HepG2 (cell line): Measurements from ENCODE around the gene SNX13. TPM values are rescaled to one million over a fixed set of nuclear protein-coding genes. Genes with fewer than 3 reads are reported as not detected.

Experiments used
- ATF1 ChIP-seq: IDR thresholded peaks from 2 replicates; pipeline ENCODE4 v1.6.1; 2016; ENCODE audit warnings: mild to moderate bottlenecking, control low read depth
- ATF2 ChIP-seq: sonication (generic); formaldehyde crosslinking; IDR thresholded peaks from 2 replicates; pipeline ENCODE4 v1.4.0; 2020; ENCODE audit warnings: missing genetic modification reagents
- CSRNP2 ChIP-seq: sonication (generic); formaldehyde crosslinking; conservative IDR thresholded peaks from 2 replicates; pipeline ENCODE4 v1.8.0; 2022; ENCODE audit warnings: low read depth, missing genetic modification reagents
- GZF1 ChIP-seq: sonication (generic); formaldehyde crosslinking; IDR thresholded peaks from 2 replicates; pipeline ENCODE4 v1.5.1; 2020; ENCODE audit warnings: mild to moderate bottlenecking, missing genetic modification reagents
- HOXA9 ChIP-seq: sonication (generic); formaldehyde crosslinking; IDR thresholded peaks from 2 replicates; pipeline ENCODE4 v1.8.1; 2022; ENCODE audit warnings: missing genetic modification reagents, mild to moderate bottlenecking, moderate library complexity, borderline replicate concordance
- MZF1 ChIP-seq: sonication (generic); formaldehyde crosslinking; IDR thresholded peaks from 2 replicates; pipeline ENCODE4 v1.8.1; 2023; ENCODE audit warnings: mild to moderate bottlenecking, missing genetic modification reagents, borderline replicate concordance
- NR3C1 ChIP-seq: sonication (generic); formaldehyde crosslinking; IDR thresholded peaks from 2 replicates; pipeline ENCODE4 v1.4.0; 2020; ENCODE audit warnings: missing genetic modification reagents
- ONECUT2 ChIP-seq: sonication (generic); formaldehyde crosslinking; IDR thresholded peaks from 2 replicates; pipeline ENCODE4 v1.4.0; 2020; ENCODE audit warnings: missing genetic modification reagents
- PCBP1 ChIP-seq: fragments of 200-400 bp; formaldehyde crosslinking; IDR thresholded peaks from 2 replicates; pipeline ENCODE4 v1.6.1; 2017; ENCODE audit warnings: mild to moderate bottlenecking, low read depth, low read length, borderline replicate concordance
- PCBP2 ChIP-seq: fragments of 200-400 bp; formaldehyde crosslinking; optimal IDR thresholded peaks from 2 replicates; pipeline ENCODE3; 2018; ENCODE audit warnings: low read length, low read depth; ENCODE audit not compliant: poor library complexity, severe bottlenecking
- PHF20 ChIP-seq: sonication (generic); formaldehyde crosslinking; IDR thresholded peaks from 2 replicates; pipeline ENCODE4 v1.5.0; 2020; ENCODE audit warnings: mild to moderate bottlenecking, missing genetic modification reagents
- PRPF4 ChIP-seq: fragments of 200-400 bp; formaldehyde crosslinking; IDR thresholded peaks from 2 replicates; pipeline ENCODE4 v1.6.1; 2016; ENCODE audit warnings: low read length, low read depth; ENCODE audit not compliant: poor library complexity, severe bottlenecking
- SOX6 ChIP-seq, 2 experiments: fragments of 450-650 bp in 1 of 2; sonication (generic) in 1 of 2; formaldehyde crosslinking in 1 of 2; IDR thresholded peaks; 2 replicates each; pipeline versions ENCODE4 v1.4.0 to v1.6.1; 2017 to 2020; ENCODE audit warnings: antibody characterized with exemption in 1 of 2, mild to moderate bottlenecking in 1 of 2, missing genetic modification reagents in 1 of 2
- STAT6 ChIP-seq: sonication (generic); formaldehyde crosslinking; IDR thresholded peaks from 2 replicates; pipeline ENCODE4 v1.4.0; 2020; ENCODE audit warnings: missing genetic modification reagents, mild to moderate bottlenecking, borderline replicate concordance
- U2AF2 ChIP-seq: fragments of 200-400 bp; formaldehyde crosslinking; IDR thresholded peaks from 2 replicates; pipeline ENCODE4 v1.6.1; 2017; ENCODE audit warnings: low read depth, mild to moderate bottlenecking, low read length
- ZEB1 ChIP-seq: IDR thresholded peaks from 2 replicates; pipeline ENCODE4 v1.6.1; 2012; ENCODE audit warnings: mild to moderate bottlenecking, low read depth, inconsistent platforms; ENCODE audit not compliant: insufficient replicate concordance
- ZFAT ChIP-seq: sonication (generic); formaldehyde crosslinking; conservative IDR thresholded peaks from 2 replicates; pipeline ENCODE4 v1.8.1; 2023; ENCODE audit warnings: missing genetic modification reagents, inconsistent platforms
- ZNF230 ChIP-seq: sonication (generic); formaldehyde crosslinking; IDR thresholded peaks from 2 replicates; pipeline ENCODE4 v1.4.0; 2020; ENCODE audit warnings: mild to moderate bottlenecking, missing genetic modification reagents
- ZNF44 ChIP-seq: sonication (generic); formaldehyde crosslinking; IDR thresholded peaks from 2 replicates; pipeline ENCODE4 v1.5.1; 2020; ENCODE audit warnings: mild to moderate bottlenecking, missing genetic modification reagents
- ZNF460 ChIP-seq: sonication (generic); formaldehyde crosslinking; IDR thresholded peaks from 2 replicates; pipeline ENCODE4 v1.5.1; 2020; ENCODE audit warnings: missing genetic modification reagents, mild to moderate bottlenecking, borderline replicate concordance
- polyA plus RNA-seq, 8 experiments: library from polyadenylated mRNA; depleted of rRNA in 3 of 8; stranded (reverse) in 7 of 8; unstranded in 1 of 8; fragments of >200 nt; fragmentation: Illumina TruSeq in 4 of 8; extraction: Trizol in 4 of 8; gene quantifications; 2 replicates each; pipeline versions ENCODE4 v1.2.1 to v1.2.3, GENCODE V29; 2011 to 2016; ENCODE audit warnings: low read depth in 4 of 8, missing spikeins in 1 of 8, mixed read lengths in 1 of 8; ENCODE audit not compliant: insufficient read depth in 1 of 8
- total RNA-seq, 5 experiments: library from RNA; depleted of rRNA; stranded (reverse); fragments of >200 nt; fragmentation: Illumina TruSeq; extraction: Trizol; gene quantifications; 2 replicates each; pipeline ENCODE4 v1.2.3, GENCODE V29; 2016; ENCODE audit warnings: low read depth in 1 of 5
- TF ChIP-seq, protein P1 (sequence below): sonication (generic); formaldehyde crosslinking; conservative IDR thresholded peaks from 2 replicates; pipeline ENCODE4 v1.4.0; 2020; ENCODE audit warnings: missing genetic modification reagents
- TF ChIP-seq, protein P2 (sequence below): sonication (generic); formaldehyde crosslinking; IDR thresholded peaks from 2 replicates; pipeline ENCODE4 v1.5.0; 2020; ENCODE audit warnings: mild to moderate bottlenecking, low read depth, missing genetic modification reagents, borderline replicate concordance

Gene SNX13
- total and polyA plus RNA-seq, 2 of the 13 experiments (the other 11 are each of a cell fraction or from before 2014, with no cell fraction given), result 14.3 to 32.3 TPM

DNA sequence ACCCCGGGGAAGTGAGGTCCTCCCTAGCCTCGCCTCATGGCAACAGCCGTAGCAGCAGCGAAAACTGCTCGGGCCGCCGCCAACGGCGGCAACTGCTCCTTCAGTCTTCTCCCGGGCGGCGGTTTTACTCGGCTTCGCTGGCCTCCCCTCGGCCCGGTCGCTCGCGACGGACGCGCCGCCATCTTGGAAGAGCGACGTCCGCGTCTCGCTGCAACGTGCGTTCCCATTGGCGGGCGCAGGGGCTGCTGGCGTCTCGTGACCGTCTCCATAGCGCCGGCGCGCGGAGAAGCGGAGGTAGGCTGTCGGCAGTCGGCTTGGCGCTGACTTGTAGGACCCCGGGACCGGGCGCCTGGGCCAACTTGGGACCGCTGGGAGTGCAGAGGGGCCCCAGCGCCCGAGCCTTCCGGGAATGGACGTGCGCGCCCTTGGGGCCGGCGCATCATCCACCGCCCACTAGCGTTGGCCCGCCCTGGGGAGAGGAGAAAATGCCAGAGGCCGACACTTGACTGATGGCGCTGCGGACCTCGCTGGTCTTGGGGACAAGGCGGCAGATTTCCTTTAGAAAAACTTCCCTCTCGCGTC is at the start of gene SNX13 (continued):
- TF ChIP-seq, protein P1, sequence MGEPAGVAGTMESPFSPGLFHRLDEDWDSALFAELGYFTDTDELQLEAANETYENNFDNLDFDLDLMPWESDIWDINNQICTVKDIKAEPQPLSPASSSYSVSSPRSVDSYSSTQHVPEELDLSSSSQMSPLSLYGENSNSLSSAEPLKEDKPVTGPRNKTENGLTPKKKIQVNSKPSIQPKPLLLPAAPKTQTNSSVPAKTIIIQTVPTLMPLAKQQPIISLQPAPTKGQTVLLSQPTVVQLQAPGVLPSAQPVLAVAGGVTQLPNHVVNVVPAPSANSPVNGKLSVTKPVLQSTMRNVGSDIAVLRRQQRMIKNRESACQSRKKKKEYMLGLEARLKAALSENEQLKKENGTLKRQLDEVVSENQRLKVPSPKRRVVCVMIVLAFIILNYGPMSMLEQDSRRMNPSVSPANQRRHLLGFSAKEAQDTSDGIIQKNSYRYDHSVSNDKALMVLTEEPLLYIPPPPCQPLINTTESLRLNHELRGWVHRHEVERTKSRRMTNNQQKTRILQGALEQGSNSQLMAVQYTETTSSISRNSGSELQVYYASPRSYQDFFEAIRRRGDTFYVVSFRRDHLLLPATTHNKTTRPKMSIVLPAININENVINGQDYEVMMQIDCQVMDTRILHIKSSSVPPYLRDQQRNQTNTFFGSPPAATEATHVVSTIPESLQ (CRISPR knock-in tag), result no peak
- TF ChIP-seq PRPF4 (no peak), PHF20 (CRISPR knock-in tag) (peak; percentile 66; the same call in 1 of the 2 replicates), CSRNP2 (CRISPR knock-in tag) (no peak), NR3C1 (CRISPR knock-in tag) (no peak), MZF1 (CRISPR knock-in tag) (no peak), ZNF460 (no peak), PCBP2 (no peak), PCBP1 (no peak), ATF1 (CRISPR knock-in tag) (no peak; the same call in none of the 2 replicates), ZNF44 (CRISPR knock-in tag) (0 out of 2 replicates have a peak, but pooled peaks have one; percentile 68), ZNF230 (0 out of 2 replicates have a peak, but pooled peaks have one; percentile 29), SOX6 (IDR thresholded peaks at IDR 0.05) (no peak), SOX6 (CRISPR knock-in tag; IDR thresholded peaks at IDR 0.05) (peak; percentile 81), GZF1 (CRISPR knock-in tag) (no peak), ATF2 (peak; percentile 63; the same call in 1 of the 2 replicates), ZEB1 (peak; percentile 42), U2AF2 (no peak), ONECUT2 (CRISPR knock-in tag) (no peak), ZFAT (CRISPR knock-in tag) (no peak), STAT6 (CRISPR knock-in tag) (peak; percentile 67; the same call in 1 of the 2 replicates), HOXA9 (no peak)
- TF ChIP-seq, protein P2, sequence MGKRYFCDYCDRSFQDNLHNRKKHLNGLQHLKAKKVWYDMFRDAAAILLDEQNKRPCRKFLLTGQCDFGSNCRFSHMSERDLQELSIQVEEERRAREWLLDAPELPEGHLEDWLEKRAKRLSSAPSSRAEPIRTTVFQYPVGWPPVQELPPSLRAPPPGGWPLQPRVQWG (CRISPR knock-in tag), result no peak
